Activated CD4-positive, alpha-beta T cell treated with anti-CD3 and anti-CD28 coated beads for 4 hours (primary cell): Measurements from ENCODE around the gene CRYGS.
"Not testable (repeated sequence)": the region's sequence is repeated elsewhere in the genome, so short reads cannot be mapped to it uniquely, and the experiment has no call there.

Experiments used
- DNase-seq, 2 donors: peaks; one replicate each; pipeline ENCODE4 v3.0.0-alpha.2; 2020

CRYGS gene

DNA sequence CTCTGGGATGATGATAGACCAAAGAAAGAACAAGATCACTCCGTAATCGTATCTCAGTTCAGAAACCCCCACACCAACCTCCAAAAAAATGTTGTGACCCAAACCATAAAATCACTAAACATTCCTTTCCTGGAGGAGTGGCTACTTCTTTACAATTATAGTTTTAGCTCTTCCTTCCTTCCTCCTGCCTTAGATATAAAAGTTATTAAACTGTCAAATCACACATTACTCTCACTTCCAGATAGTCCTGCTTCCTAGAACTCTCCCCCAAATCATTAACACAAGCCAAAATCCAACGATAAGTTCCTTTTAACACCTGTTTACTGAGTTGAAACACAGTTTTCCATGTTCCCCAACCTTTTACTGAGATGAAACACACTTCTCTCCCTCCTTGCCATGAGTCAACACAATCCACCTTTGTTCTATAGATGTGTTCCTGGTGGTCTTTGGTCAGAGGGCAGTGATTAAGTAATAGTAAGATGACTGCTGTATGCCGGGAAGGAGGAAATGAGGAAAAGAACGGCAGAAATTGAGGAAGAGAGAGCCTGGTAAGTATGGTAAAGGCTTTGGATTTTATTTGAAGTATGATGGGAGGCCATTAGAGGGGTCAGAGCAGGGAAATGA is 8.3 kb upstream of the CRYGS start:
- DNase-seq = no peak

- DNase-seq = no peak
Measured at GRCh38 chr3:186551387-186551786, 7.2 kb upstream of the CRYGS start.

GRCh38 chr3:186549497-186549896 is 5.3 kb upstream of the CRYGS start:
- DNase-seq = no peak

- no peak for DNase-seq
Measured at GRCh38 chr3:186540835-186541226, 3.3 kb downstream of the CRYGS start.

DNA sequence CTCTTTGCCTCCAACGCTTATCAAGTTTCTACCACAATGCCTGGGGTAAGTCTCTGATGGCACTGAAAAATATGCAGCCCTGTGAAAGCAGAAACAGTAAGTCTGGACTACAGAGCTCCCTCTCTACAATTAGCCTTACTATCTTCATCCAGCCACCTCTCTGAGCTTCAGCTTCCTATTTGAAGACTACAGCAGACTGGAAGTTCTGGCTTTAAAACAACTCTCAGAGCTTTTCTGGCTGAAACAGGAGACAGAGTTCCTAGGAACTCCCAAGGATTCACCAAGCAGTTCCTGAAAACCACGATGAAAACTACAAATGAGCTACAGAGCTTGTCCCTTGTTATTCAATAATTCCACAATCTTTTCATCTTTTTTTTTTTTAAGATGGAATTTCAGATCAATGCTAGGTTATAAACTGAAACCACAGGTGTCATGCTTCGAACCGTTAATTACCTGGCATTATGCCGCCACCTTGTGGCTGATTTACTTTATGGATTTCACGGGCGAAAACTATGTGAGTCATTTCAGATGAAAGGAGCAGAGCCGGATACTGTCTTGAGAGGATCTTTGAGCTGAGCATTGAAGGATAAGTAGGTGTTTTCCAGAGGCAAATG is 3.9 kb downstream of the CRYGS start:
- peak; percentile 74 to 89 for DNase-seq

DNA sequence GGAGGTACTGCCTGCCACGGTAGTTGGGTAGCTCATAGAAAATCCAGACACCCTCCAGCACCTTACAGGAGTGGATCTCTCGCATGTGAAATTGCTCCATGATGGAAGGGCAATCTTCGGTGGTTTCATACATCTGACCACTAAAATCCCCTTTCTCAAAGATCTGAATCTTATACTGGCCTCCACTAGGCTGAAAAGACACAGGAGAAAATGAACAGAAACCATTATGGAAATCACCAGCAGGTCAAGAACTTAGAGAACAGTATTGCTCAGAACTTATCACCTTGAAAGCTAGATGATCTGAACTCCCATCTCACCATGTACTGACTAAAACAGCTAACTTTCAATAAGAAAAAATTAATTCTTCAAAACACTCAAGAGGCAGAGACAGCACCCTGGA is 5.4 kb downstream of the CRYGS start:
- DNase-seq = no peak

DNA sequence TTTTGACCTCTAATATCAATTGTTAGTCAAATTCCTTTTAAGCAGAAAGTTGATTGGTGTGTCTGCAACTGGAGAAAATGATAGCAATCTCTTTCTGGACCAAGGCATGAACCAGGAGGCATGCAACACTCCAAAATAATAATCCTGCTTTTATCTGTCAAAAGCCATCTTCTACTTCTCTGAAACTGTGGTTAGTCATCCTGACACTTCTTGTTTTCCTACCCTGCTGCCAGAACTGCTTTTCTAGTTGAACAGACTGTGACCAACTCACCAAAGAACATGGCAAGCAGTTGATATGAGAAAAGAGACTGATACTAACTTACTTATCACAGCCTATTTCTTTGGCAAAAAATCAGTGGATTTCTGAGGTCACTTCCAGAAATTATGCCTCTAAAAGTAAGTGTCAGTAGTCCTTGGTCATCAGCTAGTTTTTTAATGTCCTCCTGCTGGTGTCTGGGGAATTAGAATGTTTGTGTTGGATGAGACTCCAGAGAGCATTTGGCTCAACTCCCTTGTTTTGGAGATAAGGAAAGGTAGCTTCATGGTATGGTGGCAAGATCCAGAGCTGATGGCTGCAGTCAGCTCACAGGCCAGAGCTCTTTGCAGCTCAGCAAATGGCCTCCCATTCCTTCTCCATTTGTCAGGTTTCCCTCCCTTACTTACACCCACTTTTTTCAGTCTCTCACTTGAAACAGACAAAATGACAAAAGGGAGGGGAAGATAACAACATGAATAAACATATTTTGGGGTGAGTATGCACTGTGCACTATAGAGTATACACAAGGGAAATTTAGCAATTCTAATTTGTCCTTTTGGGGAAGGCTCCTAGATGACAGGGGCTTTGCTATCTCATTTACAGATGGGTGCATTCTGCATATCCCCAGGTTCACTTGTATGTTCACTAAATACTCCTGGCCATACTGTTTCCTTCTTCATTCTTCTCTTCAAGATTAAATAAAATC is 7.0 kb downstream of the CRYGS start:
- DNase-seq = no peak

DNA sequence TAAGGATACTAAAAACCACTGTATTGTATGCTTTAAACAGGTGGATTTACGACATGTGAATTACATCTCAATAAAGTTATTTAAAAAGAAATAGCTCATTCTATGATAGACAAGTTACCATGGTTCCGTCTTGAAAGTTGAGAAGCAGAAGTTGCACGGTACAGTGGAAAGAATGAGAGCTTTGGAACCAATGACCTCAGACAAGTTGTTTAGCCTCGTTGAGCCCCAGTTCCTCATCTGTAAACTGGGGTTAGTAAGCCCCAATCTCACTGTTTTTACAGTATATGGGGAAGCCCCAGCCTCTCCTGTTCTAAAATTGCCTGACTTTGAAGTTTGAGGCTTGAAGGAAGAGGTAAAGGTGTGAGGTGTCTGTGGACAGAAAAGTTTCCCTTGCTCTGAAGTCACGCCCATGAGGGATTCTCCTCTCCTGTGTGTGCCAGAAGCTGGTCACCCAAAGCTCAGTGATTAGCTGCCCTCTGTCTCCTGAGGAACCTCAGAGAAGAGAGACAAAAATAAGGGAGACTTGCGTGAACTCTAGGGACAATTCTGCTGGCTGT is 10.0 kb downstream of the CRYGS start:
- DNase-seq = peak; percentile 44 to 51

DNA sequence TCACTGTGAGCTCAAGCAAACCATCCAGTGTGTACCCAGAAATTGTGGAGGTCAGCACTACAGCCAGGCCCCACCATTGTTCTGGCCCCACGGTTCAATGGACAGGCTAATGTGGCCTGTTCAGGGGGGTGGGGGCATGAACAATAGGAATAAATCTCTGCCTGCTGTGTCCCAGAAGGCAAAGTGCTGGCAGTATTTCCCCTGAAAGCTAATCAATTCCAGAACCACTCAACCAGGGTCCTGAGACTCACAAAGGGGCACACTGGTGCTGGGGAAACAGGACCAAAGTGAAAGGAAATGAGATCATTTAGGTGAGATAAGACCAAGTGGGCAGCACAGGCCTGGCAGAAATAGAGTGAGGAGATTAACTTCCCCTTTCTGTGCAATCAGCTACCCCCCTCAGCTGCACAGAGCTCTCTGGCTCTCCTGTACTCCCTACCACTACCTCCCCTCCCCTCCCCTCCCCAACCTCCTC is 11.5 kb downstream of the CRYGS start:
- no peak for DNase-seq

GRCh38 chr3:186531694-186532093 is 12.5 kb downstream of the CRYGS start:
- not testable (repeated sequence) for DNase-seq

- no peak for DNase-seq
Measured at GRCh38 chr3:186530415-186530814, 13.8 kb downstream of the CRYGS start.

GRCh38 chr3:186529201-186529999 is 14.8 kb downstream of the CRYGS start:
- no peak for DNase-seq

GRCh38 chr3:186526256-186526606 is 17.9 kb downstream of the CRYGS start:
- DNase-seq = no peak

GRCh38 chr3:186525369-186526255 is 18.6 kb downstream of the CRYGS start:
- DNase-seq = no peak

GRCh38 chr3:186524616-186525015 is 19.6 kb downstream of the CRYGS start:
- no peak for DNase-seq

DNA sequence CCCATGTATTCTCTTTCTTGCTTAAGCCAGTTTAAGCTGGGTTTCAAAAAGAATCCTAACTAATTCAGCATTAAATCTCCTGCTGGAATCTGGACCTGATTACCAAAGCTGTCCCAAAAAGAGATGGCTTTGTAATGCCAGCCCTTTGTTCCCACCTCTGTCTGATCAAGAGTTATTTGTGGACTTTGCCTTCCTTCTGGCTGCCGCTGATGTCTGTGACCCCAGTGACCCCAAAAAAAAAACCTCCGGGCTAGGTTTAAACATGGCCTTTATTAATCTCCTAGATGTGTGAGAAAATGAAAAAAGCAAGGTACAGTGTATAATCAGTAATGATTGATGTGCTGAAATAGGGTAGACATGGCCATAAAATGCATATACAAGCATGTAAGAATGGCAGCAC is 20.7 kb downstream of the CRYGS start:
- no peak for DNase-seq

DNA sequence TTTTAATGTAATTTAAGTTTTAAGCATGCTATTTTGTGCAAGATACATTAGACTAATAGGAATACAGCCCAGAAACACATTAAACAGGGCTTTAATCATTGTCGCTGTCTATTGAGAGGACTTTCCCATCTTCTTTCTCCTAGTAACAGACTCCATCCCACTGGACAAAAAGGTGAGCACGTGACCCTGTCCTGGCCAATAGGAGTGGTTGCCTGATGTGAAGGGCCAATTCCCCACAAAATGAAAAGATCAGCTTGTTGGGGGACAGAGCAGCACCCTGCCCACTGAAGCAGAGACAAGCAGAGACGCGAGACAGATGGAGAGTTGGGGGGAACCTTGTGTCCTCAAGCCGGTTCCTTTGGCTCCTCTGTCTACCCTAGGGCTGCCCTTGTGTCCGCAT is 21.2 kb downstream of the CRYGS start:
- DNase-seq = no peak

DNA sequence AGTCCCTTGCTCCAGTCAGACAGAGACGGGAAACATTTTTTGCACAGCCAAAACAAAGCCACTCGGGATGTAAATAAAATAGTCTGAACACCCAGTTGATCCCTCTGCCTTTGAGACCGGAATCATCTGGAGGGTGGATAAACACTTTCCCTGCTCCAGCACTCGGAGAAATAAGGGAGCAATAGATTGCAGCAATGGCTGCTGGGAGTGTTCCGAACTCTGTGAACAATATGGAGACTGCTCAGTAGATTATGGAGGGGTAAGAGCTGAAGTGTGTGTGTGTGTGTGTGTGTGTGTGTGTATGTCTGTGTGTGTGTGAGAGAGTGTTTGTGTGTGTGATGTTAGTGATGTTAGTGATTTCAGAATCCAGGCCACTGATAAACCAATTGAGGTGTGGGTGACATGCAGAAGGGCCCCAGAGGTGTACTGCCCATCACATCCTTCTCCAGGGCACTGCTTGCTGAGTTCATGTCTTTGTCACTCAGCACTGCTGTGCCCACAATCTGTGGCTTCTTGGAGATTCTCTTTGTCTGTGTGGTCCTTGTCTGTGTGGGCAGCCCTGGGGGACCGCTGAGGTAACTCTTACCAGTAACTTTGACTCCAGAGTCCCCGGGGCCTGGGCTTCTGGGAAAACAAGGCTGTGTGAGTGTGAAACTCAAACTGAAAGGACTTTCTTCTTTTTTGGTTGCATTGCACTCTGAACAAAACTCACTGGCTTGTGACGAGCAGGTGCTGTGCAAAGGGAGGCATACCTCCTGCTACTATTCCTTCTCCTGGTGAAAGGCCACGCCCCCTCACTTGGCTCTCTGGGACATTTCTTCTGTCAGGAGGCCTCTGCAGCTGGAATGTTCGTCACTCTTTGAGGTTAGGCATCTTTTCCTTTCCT is 23.0 kb downstream of the CRYGS start:
- no peak for DNase-seq

GRCh38 chr3:186520431-186520830 is 23.7 kb downstream of the CRYGS start:
- DNase-seq = no peak

GRCh38 chr3:186519021-186519658 is 25.0 kb downstream of the CRYGS start:
- DNase-seq = peak; percentile 69 to 76
